Activated naive CD4-positive, alpha-beta T cell treated with Interleukin-2 at 50 U/mL for 16 hours (primary cell): Measurements from ENCODE around the gene CACNA1I.

Experiments used
- DNase-seq: peaks from one replicate; pipeline ENCODE4 v3.0.0-alpha.2; 2020

Gene CACNA1I

DNA sequence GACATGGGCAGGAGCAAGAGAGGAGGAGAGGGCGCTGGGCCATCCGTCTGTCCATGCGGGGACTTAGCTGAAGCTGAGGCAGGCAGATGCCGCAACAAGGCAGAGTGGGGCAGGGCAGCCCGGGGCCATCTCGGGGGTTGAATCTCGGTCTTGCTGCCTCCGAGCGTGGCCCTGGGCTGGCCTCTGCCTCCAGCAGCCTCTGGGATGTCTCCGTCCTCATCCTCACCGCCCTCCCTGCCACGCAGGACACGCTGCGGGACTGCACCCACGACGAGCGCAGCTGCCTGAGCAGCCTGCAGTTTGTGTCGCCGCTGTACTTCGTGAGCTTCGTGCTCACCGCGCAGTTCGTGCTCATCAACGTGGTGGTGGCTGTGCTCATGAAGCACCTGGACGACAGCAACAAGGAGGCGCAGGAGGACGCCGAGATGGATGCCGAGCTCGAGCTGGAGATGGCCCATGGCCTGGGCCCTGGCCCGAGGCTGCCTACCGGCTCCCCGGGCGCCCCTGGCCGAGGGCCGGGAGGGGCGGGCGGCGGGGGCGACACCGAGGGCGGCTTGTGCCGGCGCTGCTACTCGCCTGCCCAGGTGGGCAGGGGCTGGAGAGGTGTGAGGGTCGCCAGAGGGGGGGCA lies 108.4 kb downstream of the CACNA1I start:
- DNase-seq: no peak

DNA sequence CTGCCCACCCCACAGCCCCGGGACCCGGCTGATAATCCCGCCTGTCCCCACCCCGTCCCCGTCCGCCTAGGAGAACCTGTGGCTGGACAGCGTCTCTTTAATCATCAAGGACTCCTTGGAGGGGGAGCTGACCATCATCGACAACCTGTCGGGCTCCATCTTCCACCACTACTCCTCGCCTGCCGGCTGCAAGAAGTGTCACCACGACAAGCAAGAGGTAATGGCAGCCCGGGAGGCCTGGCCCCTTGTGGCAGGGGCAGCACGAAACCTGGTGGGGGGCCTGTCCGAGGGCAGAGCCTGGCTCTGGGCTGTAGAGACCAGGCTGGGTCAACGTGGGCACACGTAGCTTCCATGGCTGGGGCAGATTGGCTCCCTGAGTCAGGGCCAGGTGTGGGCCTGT lies 109.1 kb downstream of the CACNA1I start:
- DNase-seq: no peak

DNA sequence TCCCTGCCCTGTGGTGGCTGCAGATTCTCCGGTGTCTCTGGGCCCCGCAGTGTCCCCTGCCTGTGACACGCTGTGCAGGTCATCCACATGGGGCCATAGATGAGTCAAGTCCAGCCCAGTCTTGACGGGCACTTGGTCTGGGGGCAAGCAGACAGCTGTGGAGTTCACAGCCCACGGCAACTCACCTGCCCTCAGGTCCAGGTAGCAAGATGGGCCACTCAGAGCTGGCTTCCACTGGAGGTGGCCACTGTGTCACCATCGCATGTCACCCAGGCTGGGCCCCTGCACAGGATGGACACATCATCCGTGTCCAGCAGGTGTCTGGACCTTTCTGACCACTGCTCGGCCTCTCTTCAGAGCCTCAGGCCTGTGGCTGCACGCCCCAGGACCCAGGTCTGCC lies 109.9 kb downstream of the CACNA1I start:
- DNase-seq: no peak

DNA sequence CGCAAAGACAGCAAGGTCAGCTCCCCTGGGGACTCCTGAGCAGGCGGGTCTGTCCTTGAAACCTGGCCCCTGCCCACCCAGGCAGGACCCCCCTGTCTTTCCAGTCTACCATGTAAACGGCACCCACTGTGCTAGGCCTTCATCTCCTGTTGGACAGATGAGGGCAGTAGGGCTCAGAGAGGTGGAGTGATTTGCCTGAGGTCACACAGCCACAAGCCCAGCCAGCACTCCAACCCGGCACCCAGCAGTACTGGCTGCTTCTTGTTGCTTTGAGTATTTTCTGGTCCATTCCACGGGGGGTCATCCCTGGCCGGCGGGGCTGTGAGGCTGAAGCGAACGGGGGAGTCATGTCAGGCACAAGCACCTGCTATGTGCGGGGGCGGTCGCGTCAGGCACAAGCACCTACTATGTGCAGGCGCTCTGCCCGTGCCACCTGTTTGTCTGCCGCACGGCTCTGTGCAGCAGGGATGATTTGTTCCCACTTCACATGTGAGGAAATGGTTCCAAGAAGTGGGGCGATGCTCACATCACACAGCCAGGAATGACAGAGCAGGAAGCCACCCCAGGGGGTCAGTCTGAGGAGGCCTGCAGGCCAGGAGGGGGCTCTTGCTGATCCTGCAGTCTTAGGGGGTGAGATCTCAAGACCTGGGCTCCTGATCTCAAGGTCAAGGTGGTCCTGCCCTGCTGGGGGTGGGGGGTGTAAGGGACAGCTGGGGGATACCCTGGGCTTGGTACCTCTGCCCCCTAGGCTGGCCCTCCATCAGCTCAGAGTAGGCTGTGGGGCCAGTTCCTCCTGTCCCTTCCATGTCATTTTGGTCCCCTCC lies 110.7 kb downstream of the CACNA1I start:
- DNase-seq: no peak

DNA sequence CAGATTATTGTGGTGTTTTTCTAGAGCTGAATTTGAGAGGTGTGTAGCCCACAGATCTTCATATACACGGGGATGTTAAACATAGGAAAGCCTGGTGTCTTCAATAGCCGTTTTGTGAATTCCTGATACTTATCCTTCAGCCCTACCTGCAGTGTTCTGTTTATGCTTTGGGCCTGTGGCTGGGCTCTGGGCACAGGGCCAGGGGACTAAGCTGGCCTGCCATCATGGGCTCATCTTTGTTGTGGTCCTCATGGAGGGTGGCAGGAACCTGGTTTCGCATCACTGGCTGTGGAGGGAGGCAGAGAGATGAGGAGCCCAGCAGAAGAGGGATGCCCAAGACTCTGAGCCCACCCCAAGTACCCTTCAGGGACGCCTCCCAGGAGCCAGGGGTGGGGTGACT lies 112.4 kb downstream of the CACNA1I start:
- DNase-seq: no peak

DNA sequence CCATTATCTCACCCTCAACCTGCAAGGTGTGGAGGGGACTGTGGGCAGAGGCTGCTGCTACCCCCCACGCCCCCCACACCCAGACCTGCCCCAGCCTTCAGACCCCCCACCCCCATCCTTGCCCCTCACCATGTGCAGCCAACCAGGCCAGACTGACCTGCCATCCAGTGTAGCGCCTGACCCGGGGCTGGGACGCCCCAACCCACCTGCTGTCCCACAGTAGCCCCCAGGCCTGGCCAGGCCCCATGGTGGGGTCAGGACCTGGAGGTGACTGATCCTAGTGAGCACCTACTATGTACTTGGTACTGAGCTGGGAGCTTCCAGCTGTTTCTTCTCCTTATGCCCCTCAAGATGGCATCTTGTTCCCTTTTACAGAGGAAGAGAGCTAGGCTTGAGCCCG lies 113.1 kb downstream of the CACNA1I start:
- no peak for DNase-seq

DNA sequence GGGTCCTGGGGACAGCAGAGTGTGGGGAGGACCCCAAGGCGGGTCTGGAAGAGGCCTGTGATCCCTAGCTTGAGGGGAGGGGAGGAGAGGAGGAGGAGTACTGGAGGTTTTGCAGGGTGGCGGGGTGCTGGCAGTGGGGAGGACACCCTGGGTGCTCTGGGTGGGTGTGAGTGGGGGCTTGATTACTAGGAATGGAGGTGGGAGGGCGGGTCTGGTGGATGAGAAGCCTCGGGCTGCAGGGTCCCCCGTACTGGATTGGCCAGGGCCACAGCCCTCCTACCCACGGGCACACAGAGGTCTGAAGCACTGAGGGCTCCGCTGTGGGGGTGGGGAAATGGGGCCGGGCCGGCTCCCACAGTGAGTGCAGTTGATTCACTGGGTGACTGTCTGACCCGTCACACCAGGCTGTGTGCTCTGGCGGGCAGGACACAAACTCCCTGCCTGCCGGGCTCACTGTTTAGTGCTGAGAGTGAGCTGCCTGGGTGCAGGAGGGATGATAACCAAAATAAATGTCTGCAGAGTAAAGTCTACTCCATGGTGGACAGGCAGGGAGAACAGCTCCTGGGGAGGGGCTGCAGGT lies 114.2 kb downstream of the CACNA1I start:
- DNase-seq: no peak

DNA sequence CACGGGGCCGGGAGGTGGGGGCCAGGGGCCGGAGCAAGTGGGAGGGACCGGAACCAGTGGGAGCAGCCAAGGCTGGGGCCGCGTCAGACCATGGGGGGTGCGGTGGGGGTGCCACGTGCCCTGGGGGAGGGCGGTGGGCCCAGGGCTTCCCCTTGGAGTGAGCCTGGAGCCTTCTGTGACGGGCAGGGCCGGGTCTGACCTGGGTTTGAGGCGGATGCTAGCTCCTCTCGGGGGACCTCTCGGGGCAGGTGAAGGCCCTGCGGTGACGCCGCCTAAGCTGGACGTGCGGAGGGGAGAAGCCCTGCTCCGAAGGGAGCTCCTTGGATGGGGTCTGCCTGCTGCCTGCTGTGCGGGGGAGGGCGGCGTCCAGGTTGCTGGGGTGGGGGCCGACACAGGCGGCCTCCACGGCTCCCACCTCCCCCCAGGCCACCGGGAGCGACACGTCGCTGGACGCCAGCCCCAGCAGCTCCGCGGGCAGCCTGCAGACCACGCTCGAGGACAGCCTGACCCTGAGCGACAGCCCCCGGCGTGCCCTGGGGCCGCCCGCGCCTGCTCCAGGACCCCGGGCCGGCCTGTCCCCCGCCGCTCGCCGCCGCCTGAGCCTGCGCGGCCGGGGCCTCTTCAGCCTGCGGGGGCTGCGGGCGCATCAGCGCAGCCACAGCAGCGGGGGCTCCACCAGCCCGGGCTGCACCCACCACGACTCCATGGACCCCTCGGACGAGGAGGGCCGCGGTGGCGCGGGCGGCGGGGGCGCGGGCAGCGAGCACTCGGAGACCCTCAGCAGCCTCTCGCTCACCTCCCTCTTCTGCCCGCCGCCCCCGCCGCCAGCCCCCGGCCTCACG lies 115.0 kb downstream of the CACNA1I start:
- DNase-seq: no peak

DNA sequence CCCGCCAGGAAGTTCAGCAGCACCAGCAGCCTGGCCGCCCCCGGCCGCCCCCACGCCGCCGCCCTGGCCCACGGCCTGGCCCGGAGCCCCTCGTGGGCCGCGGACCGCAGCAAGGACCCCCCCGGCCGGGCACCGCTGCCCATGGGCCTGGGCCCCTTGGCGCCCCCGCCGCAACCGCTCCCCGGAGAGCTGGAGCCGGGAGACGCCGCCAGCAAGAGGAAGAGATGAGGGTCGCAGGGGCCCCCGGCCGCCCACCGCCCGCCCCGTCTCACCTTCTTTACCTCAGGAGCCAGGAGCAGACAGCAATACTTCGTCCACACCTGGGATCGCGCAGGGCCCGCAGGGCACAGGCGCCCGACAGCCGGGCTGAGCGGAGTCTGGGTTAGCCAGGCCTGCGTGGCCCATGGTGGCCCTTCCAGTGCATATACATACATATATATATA lies 115.6 kb downstream of the CACNA1I start:
- no peak for DNase-seq

DNA sequence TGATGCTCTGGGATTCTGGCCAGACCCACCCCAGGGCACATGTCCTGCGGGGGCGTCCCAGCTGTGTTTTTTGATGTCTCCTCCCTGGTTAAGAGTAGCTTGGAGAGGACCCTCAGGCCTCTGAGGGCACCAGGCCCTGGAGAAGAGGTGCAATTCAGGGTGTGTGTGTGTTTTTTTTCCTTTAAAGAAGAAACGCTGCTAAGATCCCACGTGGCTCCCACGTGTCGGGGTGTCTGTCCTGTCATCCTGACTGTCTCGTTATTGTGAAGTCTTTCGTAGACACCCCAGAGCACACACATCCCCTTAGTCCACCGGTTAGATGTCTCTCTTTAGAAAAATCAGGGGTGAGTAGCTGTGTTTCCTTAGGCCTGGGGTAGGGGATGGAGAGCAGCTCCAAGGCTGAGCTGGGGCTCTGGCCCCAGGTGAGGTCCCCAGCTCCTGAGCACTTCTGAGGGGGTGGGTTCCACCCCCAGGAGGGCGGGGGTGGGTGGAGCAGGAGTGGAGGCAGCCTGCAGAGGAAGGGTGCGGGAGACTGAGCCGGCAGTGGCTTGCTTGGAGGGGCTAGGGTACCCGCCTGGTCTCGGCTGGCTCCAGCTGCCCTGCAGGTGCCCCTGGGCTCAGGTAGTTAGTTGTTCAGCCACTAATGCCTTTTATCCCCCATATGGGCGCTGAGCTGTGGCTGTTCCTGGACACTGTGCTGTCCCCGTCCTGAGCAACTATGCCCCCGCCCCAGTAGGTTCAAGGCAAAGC lies 116.4 kb downstream of the CACNA1I start:
- no peak for DNase-seq

DNA sequence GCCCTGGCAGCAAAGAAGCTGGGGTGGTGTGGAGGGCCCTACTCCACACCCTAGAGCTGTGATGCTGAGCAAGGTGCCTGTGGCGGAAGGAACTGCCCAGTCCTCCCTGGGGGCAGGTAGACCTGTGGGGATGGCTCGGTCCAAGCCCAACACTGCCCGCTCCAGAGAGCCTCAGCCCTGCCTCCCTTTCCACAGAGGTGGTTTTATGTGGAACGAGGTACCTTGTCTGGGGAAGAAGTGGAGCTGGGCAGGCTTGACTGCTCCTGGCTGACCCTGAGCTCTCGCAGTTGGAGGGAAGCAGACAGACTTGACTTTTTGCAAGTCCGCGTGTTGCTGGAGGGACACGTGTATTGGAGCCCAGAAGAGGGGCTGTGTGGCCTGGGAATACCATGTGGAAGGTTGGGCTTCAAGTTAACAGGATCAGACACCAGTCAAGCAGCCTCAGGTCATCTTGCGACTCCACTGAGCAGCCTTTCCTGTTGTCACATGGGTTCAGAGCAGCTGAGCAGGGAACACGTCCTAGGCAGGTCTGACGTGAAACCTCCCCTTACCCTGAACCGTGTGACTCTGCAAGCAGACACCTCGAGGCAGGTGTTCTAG lies 117.7 kb downstream of the CACNA1I start:
- DNase-seq: no peak

DNA sequence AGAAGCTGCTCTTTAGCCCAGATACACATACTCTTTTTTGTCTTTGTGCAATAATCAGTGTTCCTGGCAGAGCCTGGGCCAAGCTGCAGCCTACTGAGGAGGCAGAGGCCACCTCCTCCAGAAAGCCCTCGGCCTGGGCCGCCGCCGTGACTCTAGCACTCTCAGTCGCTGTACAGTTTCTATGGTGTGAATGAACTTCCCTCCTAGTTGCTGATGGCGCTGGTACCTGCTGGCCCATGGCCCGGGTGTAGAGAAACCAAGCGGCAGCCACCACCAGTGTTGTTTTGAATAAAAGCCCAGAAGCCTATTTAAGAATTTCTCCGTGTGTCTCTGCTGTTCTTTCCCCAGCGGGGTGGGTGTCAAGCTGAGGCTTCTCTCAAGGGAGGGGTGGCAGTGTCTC lies 118.9 kb downstream of the CACNA1I start:
- DNase-seq: no peak

DNA sequence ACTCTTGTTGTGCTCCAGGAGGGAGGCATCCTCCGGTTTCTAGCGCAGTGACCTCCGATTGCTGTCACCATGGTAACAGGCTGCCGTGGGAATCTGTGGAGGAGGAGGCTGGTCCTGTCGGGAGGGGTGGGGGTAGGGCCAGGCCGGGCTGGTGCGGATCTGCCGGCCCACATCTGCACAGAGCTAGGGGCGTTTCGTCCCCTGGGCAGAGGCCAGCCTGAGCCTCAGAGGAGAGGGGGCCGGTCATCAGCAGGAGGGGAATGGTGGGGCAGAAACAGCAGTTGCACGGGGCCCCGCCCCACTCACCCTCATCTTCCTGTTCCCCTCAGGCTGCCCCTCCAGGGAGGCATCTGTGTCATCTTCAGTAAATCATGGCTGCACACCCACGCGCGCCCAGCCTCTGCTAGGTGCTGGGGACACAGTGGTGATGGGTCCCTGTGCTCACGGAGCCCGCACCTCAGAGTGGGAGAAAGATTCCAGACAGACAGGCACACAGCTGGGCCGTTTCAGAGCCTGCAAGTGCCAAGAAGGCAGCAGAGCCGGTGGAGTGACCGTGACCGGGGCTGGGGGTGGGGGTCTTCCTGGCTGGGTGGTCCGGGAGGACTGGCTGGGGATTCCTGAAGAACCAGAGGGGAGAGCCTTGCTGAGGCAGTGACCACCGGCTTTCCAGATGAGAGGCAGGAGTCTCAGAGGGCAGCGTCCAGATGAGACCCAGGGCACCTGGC lies 120.5 kb downstream of the CACNA1I start:
- peak; percentile 15 for DNase-seq

DNA sequence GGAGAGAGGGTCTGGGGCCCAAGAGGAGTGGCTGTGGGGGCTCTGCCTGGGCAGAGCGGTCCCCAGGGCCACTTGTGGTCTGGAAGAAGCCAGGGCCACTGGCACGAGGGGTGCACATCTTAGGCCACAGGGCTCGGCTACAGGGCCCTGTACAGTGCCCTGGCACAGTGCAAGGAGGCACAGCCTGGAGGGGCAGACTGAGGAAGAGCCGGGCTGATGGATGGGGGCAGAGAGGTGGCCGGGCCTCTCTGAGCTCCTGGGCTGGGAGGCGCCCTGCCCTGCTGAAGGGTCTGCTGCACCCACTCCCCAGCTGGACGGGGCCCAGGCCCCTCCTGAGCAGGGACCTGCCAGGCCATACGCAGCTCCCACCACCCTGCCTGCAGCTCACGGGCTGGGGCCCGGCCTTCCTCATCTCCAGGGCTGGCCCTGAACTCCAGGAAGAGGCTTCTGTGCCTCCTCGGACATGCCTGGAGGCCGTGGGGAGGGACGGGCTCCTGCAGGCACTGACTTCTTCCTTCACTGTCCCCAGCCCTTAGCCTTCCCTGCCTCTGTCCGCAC lies 123.5 kb downstream of the CACNA1I start:
- no peak for DNase-seq

DNA sequence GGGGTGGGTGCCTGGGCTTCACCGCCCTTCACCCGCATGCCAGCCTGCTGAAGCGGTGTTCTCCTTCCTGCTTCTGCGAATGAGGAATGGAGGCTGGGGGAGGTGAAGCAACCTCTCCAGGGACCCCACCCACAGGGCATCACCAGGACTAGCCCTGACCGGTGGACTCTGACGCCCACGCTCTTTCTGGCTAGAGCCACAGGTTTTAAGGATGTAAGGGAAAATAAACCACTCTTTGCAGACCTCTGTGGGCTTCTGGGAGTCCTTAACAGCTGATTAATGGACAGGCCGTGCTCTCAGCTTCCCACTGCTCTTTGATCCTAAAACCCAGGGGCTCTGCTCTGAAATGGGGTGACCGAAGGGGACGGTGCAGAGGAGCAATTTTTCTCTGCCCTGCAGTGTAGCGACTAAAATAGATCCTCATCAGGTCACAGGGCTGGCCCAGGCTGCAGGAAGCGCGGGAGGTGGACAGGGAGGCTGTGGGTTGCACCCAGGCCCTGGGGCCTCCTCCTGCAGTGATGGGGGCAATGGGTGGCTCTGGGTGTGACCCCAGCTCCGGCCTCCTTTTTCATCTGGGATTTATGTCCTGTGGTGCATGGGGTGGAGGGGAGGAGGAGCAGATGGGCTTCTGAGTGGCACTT lies 127.4 kb downstream of the CACNA1I start:
- DNase-seq: no peak

DNA sequence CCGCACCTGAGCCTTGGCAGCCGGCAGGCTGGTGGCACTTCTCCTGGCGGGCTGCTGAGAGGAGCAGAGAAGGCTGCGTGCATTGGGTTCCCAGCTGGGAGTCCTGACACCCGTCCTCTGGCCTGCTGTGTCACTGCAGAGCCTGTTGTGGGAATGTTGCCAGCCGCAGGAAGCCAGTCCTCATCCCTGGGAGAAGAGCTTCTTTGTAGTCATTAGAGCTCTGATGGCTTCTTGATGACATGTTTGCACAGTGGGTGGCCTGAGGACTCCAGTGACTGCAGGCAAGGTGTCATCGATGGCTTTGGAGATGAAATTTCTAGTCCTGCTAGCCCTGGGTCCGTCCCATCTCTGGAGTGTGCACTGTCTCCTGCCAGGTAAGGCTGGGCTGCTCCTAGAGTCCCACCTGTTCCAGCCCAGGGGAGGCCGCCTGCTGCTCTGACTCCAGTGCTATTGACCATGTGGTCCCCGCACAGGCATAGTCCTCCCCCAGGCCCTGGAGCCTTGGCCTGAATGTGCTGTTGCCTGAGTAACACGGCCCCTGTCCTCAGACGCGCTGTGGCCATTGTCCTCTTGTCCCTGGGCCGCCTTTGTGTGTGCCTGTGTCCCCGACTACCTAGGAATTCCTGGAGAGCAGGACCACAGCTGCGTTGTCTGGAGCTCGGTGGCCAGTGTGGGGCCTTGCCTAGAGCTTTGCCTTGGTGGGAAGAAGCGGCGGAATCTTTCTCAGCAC lies 129.2 kb downstream of the CACNA1I start:
- no peak for DNase-seq

DNA sequence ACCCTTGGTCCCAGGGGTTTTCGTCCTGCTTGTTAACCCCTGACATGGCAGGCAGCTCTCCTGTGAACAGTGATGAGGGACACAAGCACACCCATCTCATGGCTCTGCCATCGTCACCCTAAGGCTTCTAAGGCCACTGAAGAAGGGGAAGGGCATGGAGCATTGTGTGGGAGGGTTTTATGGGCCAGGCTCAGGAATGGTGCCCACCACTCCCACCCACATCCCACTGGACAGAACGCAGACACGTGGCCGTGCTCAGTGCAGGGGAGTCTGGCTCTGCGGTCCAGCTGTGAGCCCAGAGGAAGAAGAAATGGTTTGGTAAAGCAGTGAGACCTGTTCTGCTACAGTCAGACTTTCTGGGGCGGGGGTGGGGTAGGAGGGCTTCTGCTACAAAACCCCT lies 130.0 kb downstream of the CACNA1I start:
- no peak for DNase-seq

DNA sequence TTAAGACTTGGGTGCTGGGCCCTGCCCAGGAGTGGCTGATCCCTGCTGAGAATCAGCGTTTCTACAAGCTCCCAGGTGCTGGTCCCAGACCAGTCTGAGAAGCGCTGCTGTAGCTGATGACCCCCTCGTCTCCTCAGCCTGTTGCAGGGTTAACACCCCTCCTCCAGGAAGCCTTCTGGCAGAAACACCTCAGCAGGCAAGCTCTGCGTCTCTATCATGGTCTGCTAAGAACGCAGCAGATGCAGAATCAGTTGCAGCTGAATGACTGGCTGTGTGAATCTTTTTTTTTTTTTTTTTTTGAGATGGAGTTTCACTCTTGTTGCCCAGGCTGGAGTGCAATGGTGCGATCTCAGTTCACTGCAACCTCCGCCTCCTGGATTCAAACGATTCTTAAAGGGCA lies 132.5 kb downstream of the CACNA1I start:
- no peak for DNase-seq

DNA sequence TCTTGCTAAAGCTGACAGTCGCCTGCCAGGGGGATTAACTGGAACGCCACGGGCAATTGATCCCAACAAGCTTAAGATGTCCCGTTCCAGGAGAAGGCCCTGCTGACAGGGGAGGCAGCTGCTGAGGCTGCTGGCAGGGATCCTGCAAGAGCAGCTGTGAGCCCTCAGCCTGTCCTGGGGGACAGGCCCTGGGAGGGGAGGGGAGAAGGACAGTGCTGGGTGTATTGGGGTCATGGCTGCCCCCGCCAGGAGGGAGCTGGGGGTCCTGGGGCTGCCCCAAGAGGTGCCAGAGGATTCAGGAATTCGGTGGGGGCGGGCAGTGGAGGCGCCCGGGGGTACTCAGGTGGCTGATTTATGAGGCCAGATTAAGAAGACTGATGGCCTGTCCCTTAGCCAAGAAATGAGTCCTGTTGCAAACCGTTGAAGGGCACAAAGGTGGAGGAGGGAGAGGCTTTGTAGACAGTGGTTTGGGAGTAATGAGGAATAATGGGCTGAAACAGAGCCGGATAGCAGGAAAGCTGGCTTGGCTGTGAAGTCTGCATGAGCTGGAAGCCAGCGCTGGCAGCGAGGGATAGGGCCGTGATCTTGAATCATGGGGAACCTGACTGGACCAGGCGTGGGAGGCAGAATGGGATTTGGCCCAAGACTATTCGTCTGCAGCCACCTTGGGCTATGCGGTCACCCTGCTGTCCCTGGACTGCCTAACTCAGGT lies 133.5 kb downstream of the CACNA1I start:
- no peak for DNase-seq
